NCI-H146 (cell line): ENCODE measurements around the gene ACLY.
"Not testable (repeated sequence)": the region's sequence is repeated elsewhere in the genome, so short reads cannot be mapped to it uniquely, and the experiment has no call there.

Experiments used
- DNase-seq: peaks from one replicate; lab custom pipeline; 2025; lab: John Stamatoyannopoulos, UW

ACLY gene

DNA sequence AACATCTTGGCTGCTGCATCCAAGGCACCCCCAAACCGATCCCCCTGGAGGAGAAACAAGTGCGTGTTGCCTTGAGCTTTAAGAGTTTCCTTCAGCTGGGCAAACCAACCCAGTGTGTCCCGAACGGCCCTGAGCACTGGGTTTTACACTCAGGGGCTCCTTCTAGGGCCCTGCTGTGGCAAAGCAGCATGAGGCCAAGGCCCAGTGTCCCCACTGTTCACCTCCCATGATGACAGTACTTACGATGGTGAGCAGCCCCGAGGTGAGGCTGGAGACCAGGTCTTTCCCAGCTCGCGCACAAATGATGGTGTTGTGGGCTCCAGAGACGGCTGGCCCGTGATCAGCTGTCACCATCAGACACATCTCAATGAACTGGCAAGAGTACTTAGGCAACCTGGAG is 47.0 kb downstream of the ACLY start:
- DNase-seq = no peak

DNA sequence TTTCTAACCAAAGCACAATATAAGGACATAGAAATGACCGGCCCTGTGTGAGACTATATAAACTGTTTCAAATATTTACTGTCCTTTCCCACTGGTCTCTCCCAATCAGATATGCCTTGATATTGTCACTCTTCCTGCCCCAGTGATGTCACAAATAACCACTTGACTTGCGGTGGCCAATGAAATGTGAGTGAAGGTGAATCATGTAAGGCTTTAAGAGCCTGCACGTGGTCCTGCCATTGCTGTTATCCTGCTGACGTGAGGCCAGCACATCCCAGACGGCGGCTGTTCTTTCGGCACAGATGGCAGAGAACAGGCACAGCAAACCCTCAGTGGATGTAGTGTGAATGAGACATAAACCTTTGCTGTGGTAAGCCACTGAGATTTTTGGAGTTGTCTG is 48.1 kb downstream of the ACLY start:
- no peak for DNase-seq

DNA sequence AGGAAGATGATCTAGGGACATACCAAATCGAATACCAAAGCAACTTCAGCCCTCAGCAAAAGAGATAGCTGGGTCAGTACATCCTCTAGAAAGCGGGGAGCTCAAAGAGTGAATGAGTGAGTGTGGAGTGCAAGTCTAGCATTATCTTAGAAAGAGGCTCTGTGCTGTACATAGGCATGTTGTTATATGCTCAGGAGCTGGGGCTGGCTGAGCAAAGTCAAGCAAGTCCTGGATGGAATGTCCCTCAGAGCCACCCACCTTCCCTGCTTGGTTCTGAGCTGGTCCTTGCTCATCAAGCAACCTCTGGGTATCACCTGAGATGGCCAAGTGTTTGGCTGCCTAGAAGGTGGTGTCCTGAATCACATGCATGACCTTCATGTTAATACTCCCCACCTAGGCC is 48.7 kb downstream of the ACLY start:
- DNase-seq = no peak

DNA sequence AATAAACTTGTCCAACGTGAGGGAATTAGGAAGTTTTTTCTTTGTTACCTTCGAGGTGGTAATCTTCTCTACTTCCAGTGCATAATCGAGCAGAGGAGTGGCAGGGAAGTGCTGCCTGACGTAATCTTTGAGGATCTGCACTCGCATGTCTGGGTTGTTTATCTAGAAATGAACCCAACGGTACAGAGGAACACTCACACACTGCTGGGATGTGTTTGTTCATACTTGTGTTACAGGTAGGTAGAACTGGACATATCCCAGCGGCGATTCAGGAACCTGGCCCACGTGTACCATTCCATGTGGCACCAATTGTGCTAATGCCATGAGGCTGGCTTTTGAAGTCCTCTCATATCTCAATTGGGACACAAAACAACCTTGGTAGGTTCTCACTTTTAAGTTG is 49.3 kb downstream of the ACLY start:
- DNase-seq = no peak

DNA sequence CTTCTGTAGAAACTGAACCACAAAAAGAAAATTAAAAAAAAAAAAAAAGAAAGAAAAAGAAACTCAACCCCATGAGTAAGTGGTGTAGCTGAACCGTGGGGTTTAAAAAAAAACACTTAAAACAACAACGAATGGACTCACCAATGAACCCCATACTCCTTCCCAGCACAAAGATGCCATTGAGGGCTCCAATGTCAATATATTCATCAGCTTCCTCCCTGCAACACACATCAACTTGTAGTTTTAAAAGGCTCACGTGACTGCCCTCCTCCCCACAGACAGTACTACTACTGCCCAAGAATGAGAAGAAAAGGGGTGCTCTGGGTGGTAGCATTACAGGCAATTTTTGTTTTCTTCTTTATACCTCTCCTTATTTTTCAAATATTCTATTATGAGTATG is 50.2 kb downstream of the ACLY start:
- DNase-seq = no peak

DNA sequence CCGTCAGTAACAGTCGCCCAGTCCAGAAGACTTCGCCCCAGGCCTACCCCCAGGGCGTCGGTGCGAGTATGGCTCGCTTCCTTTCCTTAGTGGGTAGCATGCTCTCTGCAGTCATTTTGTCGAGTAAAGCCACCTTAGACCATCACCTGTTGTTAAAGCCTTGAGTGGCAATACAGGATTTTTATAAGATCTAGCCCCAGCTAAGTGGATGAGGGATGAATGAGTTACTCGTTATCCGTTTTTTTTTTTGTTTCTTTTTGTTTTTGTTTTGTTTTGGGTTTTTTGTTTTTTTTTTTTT is 53.2 kb downstream of the ACLY start:
- no peak for DNase-seq

DNA sequence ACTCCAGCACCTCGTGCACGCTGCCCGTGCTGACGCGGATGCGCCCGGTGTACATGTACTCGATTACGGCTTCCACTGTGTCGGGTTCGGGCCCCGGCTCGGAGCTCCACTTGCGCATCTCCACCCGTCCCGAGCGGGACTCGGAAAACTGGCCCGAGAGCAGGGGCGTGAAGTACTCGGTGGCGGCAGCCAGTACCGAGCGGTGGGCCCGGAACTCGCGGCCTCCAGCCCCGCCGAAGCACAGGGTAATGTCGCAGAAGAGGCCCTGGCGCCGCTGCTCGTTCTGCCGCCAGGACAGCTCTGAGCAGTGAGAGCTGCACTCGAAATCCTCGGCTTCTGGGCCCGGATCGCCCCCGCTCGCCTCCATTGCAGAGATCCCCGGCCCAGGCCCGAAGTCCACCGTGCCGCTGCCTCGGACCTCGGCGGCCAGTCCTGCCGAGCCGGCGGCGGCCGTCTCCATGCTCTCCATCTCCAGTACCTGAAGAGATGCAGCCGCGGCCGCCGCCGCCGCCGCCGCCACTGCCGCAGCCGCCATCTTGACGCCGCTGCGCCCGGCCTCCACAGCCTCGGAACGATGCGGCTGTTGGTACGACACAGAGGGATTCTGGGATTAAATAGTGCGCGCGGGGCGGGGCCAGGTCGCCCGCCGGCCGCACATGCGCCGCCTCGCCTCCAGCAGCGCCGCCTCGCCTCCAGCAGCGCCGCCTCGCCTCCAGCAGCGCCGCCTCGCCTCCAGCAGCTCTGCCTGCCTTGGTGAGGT is 53.7 kb downstream of the ACLY start, which contains the start of gene KLHL11:
KLHL11 (minus strand) TSS at position 588 of the 760 bp plus-strand sequence; CDS start at position 535, 53 bp downstream.
- peak; percentile 89 for DNase-seq

DNA sequence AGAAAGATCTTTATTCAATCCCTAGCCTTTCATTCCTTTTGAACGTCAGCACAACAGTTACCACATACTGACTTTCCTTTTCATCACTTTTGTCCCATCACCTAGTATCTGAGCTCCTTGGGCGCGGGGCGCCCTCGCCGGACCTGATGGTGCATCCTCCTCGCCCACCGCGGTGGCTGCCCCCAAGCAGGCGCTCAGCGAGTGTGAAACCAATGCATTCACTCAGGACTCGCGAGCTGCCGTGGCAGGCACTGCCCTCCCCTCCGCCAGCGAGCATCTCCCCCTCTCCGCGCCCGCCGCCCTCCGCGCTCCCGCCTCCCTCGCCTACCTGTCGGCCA is 54.3 kb downstream of the ACLY start:
- DNase-seq = no peak

DNA sequence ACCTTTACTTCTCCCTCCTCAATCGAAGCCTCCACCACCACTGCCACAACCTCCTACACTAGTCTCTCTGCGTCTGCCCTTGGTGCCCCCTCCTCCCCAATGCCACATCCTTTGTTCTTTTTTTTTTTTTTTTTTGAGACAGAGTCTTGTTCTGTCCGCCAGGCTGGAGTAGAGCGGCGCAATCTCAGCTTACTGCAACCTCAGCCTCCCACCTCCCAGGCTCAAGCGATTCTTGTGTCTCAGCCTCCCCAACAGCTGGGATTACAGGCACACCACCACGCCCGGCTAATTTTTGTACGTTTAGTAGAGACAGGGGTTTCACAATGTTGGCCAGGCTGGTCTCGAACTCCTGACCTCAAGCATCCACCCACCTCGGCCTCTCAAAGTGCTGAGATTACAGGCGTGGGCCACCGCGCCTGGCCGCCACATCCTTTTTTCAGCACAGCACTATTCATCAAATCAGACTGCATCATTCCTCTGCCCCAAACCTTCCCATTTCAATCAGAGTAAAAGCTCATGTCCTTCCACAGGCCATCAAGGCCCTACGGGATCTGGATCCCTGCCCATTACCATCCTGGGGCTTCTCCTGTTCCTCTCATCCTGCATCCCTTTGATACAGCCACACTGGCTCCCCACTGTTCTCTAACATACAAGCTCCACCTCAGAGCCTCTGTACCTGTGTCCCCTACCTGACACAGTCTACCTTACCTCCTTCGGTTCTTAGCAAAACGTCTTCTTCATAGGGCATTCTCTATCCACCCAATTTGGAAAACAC is 55.5 kb downstream of the ACLY start:
- DNase-seq = no peak

DNA sequence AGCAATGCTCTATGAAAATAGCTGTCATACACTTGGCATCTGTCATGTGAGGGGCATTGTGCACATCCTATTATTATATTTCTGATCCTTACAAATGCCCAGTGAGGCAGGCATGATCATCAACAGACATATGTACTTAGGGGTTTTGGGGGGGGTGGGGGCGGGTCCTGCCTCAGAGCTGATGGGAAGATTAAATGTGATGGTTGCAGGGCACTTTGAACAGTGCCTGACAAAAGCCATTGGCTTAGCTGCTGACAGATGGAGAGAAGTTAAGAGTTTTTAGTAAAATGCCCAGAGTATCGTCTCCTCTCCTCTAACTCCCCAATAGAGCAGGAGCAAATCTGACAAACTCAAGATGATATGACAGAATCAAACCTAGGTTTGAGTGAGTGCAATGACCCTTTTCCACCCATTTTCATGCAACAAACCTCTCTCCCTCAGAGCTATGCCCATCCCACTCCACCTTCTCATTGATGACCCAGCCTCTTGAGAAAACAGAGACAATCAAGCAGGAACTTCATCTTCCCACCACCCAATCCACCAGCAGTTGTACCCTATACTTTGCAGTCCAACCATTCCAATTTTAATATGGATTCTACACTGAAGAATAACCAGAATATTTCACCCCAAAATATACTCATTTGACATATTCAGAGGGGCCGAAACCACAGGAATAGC is 58.4 kb downstream of the ACLY start:
- DNase-seq = no peak

DNA sequence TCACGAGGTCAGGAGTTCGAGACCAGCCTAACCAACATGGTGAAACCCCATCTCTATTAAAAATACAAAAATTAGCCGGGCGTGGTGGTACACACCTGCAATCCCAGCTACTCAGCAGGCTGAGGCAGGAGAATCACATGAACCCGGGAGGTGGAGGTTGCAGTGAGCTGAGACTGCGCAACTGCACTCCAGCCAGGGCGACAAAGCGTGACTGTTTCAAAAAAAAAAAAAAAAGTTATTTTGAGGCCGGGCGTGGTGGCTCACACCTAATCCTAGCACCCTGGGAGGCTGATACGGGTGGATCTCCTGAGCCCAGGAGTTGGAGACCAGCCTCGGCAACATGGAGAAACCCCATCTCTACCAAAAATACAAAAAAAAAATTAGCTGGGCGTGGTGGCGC is 67.4 kb downstream of the ACLY start:
- DNase-seq = not testable (repeated sequence)

DNA sequence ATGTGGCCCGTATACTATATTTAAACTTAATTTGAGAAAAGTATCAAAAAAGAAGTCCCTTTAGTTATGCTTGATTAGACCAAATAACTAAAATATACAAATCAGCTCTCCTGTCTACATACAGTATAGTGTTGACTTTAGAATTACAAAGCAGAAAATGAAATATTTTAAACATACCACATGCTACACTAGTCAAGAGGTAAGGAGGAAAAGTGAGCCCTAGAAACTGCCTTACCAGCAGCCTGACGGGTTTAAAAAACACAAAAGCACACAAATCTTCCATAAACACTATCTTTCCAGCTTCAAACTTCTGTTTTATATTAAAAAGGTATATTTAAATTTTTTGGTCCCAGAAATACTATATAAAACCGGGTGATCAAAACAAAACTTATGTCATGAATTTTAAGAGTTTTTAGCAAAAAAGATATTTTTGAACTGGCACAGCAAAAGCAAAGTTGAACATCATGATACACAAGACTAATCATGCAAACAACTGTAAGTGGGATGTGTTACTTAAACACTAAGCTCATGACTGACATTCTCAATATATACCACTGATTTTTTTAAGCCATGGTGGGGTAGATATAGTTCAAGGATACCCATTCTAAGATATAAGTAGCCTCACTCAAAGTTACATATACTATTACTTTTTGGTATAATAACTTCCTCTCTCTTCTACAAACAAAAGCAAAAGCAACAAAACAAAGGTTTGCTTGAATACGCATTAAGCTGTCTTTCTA is 69.3 kb downstream of the ACLY start:
- DNase-seq = no peak

DNA sequence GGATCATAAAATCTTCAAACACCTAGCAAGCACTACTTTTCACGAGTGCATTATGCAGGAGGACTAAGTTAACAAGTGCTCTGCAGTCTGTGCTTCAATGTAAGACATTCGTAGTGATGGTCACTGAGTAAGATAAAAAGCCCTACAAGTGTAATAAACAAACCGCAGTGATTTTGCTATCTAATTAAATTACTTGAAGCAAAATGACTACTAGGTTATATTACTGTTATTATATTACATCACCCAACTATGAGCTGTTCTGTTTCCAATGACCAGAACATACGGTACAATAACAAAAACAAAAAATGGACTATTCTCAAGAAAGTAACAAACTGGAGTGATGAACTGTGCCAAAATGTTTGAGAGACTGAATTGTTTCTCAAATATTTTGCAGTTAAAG is 70.0 kb downstream of the ACLY start:
- DNase-seq = no peak

DNA sequence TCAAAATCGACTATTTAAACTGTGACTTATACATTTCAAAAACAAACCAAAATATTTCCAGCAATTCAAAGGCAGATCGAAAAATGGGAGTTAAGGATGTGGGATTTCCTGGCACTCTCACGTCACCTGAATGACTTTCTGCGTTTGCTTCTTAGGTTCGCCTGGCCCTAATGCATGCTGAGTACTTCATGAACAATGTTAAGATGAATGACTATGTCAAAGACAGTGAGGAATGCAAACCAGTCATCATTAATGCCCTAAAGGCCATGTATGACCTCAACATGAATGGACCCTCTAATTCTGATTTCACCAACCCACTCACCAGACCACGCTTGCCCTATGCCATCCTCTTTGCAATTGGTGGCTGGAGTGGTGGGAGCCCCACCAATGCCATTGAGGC is 73.8 kb downstream of the ACLY start:
- DNase-seq = no peak

DNA sequence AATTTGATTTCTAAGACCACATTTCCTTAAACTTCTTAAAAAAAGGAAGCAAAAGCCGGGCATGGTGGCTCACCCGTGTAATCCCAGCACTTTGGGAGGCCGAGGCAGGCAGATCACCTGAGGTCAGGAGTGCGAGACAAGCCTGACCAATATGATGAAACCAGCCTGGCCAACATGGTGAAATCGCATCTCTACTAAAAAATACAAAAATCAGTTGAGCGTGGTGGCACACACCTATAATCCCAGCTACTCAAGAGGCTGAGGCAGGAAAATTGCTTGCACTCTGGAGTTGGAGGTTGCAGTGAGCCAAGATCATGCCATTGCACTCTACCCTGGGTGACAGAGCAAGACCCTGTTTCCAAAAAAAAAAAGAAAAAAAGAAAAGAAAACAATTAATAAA is 78.0 kb downstream of the ACLY start:
- DNase-seq = not testable (repeated sequence)

DNA sequence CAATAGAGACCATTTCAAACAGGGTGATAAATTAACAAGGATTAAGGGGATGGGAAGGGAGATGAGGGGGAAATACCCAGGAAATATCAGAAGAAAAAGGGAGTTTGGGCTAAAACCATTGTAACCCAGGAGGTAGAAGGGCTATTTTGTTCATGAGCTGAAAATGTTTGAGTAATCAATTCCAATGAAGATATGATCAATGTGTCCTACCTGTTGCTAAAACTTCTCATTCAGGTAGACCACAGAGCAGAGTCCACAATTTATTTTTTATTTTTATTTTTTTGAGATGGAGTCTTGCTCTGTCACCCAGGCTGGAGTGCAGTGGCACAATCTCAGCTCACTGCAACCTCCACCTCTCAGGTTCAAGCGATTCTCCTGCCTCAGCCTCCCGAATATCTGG is 79.3 kb downstream of the ACLY start:
- not testable (repeated sequence) for DNase-seq

DNA sequence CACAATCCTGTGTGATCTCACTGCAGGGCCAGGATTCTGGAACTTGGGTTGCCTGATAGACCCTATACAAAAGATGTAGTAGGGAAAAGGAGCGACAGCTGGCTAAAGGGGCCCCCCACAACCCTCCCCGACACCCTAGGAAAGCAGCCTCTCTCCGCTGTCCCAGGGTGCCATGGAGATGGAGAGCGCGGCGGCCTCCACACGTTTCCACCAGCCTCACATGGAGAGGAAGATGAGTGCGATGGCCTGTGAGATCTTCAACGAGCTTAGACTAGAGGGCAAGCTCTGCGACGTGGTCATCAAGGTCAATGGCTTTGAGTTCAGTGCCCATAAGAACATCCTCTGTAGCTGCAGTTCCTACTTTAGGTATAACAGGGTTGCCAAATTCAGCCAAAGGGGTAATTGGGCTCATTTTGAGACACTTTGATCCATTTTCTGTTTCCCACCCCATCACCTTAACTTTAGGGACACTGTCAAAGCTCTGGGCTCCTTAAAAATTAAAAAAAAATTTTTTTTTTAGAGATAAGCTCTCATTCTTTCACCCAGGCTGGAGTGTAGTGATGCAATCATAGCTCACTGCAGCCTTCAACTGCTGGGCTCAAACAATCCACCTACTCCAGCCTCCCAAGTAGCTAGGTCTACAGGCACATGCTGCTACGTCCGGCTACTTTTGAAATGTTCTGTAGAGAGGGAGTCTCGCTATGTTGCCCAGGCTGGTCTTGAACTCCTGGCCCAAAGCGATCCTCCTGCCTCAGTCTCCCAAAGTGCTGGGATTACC is 80.8 kb downstream of the ACLY start, which contains the start of gene KLHL10:
KLHL10 (plus strand) TSS at position 65 of the 778 bp plus-strand sequence; CDS start at position 173, 108 bp downstream.
- no peak for DNase-seq

DNA sequence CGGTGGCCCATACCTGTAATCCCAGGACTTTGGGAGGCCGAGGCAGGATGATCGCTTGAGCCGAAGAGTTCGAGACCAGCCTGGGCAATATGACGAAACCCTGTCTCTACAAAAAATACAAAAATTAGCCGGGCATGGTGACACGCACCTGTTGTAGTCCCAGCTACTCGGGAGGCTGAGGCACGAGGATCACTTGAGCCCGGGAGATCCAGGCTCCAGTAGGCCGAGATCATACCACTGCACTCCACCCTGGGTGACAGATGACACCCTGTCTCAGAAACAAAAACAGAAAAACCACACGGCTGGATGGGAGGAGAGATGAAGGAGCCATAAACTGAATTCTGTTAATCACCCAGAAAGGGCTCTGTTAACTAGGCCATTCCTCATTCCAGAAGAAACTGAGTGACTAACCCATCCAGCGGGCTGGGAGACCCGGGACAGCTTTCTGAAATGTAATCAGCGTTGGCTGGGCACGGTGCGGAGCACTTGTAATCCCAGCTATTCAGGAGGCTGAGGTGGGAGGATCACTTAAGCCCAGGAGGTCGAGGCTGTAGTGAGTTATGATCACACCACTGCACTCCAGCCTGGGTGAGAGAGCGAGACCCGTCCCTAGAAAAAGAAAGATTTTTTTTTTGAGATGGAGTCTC is 82.1 kb downstream of the ACLY start:
- no peak for DNase-seq

DNA sequence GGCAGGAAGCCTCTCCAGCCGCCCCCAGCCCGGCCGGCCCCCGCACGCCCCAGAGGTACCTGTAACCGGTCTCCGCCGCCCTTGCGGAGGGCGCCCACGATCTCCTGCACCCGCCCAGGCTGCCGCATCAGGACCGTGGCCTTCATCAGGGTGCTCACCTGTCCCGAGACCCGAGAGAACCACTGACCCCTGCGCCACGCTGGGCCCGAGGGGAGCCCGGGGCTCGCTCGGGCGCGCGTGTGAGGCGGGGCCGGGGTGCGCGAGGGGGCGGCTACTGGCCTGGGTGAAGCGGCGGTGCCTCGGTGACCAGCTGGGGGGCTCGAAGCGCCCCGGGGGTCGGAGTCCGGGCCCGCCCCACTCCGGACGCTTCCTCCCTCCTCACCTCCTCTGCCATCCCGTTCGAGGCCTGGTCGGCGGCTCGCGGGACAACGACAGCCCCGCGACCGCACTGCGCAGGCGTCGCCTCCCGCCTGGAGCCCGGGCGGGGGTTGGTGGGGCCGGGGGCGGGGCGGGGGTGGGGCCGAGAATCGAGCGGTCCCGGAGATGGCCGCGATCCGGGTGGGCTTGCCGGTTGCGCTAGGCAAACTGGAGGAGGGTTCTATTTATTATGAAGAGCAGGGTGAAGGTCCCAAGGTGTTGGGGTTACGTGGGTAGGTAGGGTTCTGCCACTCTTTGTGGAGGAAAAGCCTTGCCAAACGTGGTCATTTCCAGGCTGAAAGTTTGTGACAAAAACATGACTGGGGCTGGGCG is 82.8 kb downstream of the ACLY start, which contains the start of gene NT5C3B:
NT5C3B (minus strand) TSS at position 433 of the 750 bp plus-strand sequence; CDS start at position 394, 39 bp downstream.
- DNase-seq = peak; percentile 53

DNA sequence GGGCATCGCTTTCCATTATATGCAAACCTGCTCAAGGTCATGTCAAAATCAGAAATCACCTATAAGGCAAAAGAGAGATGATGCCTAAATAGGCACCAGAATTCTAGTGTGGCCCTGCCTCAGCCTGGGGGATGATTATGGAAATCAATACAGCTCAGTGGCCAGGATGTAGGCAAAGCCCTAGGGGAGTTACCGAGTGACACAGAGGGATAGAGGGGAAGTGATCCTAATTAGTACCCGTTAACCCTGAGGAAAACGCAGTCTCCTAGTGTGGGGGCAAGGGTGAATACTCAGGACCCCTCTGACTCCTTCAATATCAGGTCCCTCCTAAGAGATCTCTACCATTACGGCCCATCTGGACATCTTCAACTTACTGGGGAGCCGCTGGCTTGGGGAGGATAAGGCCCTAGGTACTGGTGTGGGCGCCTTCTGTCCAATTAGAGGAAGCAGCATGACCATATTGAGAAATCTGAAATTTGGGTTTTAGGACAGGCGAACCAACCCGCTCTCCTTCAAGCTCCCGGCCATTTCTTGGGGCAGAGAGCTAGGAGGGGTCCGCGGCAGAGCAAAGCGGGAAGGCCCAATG is 83.4 kb downstream of the ACLY start:
- DNase-seq = peak; percentile 15
